ENCODE results near the gene CYP3A4.

- TF ChIP-seq POLR2A (IDR thresholded peaks at IDR 0.05; ENCODE audit: low read length): no peak
- TF ChIP-seq GATA1 (IDR thresholded peaks at IDR 0.05; ENCODE audit: low read depth, low read length): no peak
These were observed 16.3 kb downstream of the CYP3A4 start for GRCh38 chr7:99767662-99768061.

Data from erythroblast (primary cell).